Measurements from ENCODE around the gene ZNF609.

ZNF609 gene

DNA sequence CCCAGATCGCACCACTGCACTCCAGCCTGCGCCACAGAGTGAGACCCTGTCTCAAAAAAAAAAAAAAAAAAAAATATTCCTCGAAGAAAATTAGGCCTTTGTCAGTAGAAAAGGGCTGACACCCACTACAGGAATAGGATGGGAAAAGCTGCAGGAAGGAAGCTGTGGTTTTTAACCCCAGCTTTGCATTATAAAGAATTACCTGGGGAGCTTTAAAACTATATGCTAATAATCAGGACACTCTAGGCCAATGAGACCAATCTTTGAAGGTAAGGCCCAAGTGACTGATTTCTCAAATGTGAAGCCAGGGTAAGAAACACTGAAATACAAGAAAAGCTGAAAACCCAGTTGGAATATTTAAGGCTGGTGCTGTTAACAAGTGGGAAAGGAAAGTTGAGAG, 240.7 kb downstream of the ZNF609 start:
- peaks cover 10% of the 10 kb centered on the region for H3K36me3 ChIP-seq
- H3K9me3 ChIP-seq = no peaks in the 10 kb centered on the region
- peak overlapping the region; percentile 86 for H3K27ac ChIP-seq
- peak overlapping the region; percentile 85 to 98 for H3K4me3 ChIP-seq (ENCODE audit: low read depth in 1 of 2, low read length in 1 of 2)
- H3K4me1 ChIP-seq (ENCODE audit: control insufficient read depth in 1 of 2, insufficient read depth in 1 of 2, low read depth in 1 of 2, low read length in 1 of 2) = peaks cover 45 to 58% of the 10 kb centered on the region in 2 experiments
- TF ChIP-seq, protein P1, sequence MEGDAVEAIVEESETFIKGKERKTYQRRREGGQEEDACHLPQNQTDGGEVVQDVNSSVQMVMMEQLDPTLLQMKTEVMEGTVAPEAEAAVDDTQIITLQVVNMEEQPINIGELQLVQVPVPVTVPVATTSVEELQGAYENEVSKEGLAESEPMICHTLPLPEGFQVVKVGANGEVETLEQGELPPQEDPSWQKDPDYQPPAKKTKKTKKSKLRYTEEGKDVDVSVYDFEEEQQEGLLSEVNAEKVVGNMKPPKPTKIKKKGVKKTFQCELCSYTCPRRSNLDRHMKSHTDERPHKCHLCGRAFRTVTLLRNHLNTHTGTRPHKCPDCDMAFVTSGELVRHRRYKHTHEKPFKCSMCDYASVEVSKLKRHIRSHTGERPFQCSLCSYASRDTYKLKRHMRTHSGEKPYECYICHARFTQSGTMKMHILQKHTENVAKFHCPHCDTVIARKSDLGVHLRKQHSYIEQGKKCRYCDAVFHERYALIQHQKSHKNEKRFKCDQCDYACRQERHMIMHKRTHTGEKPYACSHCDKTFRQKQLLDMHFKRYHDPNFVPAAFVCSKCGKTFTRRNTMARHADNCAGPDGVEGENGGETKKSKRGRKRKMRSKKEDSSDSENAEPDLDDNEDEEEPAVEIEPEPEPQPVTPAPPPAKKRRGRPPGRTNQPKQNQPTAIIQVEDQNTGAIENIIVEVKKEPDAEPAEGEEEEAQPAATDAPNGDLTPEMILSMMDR (IDR thresholded peaks at IDR 0.05) = no peak
- no peaks in the 10 kb centered on the region for H3K27me3 ChIP-seq

DNA sequence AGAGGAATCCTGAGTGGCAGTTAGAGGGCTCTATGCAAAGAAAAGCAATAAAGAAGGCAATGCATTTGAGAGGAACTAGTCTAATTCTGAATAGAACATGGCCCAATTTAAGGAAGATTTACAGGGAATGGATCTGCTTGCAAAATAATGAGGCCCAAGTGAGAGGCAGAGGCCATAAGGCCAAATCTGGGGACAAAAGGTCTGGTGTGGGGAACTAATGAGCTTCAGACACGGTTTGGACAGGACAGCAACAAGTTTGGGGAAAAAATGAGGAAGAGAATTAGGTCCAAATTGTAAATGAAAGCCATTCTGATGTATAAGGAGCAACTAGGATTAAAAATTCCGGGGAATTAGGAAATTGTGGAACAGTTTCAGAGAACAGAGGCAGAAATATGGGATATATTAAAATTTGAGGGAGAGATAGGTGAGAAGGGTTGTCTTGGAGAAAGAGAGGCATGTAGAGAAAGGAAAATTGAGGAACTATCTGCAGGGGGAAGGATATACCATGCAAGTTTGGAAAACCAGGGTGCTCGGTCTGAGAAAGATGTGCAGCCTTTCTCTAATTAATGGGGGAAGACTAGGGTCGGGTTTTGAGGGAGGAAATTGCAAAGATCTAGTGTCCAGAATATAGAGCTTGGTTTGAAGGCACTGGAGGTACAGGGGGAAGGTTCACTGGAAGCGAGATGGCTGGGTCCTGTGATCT, 241.3 kb downstream of the ZNF609 start:
- H3K27ac ChIP-seq = peak overlapping the region; percentile 86
- peaks cover 44 to 54% of the 10 kb centered on the region in 2 experiments for H3K4me1 ChIP-seq (ENCODE audit: control insufficient read depth in 1 of 2, insufficient read depth in 1 of 2, low read depth in 1 of 2, low read length in 1 of 2)
- H3K9me3 ChIP-seq = no peaks in the 10 kb centered on the region
- H3K4me3 ChIP-seq (ENCODE audit: low read depth in 1 of 2, low read length in 1 of 2) = peak overlapping the region; percentile 85 to 98
- TF ChIP-seq, protein P1 (IDR thresholded peaks at IDR 0.05) = no peak
- H3K36me3 ChIP-seq = peaks cover 10% of the 10 kb centered on the region
- H3K27me3 ChIP-seq = no peaks in the 10 kb centered on the region

DNA sequence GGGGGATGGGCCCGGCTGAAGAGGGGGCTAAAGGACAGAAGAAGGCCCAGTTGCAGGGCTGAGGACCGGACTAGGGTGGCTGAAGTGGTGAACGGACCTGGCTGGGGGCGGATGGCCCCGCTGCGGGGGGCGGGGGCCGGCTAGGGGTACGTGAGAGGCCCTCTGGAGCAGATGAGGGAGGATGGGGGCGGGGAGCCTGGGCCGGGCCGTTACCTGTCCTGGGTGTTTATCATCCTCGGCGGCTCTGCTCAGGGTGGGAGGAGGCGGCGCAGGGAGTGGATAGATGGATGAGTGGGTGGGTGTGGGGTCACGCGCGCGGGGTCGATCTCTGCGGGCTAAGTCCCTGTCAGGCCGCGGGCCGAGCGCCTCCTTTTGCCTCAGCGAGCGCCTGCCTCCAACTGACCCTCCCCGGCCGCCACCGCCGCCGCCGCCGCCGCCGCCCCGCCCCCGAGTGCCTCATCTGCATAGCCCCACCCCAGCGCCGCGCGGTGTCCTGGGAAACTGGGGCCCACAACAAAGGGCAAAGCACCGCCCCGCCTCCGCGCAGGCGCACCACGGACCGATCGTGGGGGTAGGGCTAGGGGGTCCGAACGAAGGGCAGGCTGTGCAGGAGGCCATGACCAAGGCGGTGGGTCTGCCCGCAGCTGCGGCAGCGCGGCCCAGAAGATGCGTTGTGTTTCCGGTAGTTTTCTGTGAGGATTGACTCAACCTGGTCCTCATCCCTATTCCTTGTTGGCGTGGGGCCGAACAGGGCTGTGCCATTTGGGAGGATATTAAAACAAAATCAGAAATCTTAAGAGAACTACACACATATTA, 242.6 kb downstream of the ZNF609 start:
- TF ChIP-seq, protein P1 (IDR thresholded peaks at IDR 0.05) = peak; percentile 53
- H3K4me3 ChIP-seq (ENCODE audit: low read depth in 1 of 2, low read length in 1 of 2) = peak overlapping the region; percentile 85 to 98
- no peaks in the 10 kb centered on the region for H3K9me3 ChIP-seq
- H3K36me3 ChIP-seq = peaks cover 10% of the 10 kb centered on the region
- peak overlapping the region; percentile 86 for H3K27ac ChIP-seq
- no peaks in the 10 kb centered on the region for H3K27me3 ChIP-seq
- H3K4me1 ChIP-seq (ENCODE audit: control insufficient read depth in 1 of 2, insufficient read depth in 1 of 2, low read depth in 1 of 2, low read length in 1 of 2) = peaks cover 44 to 51% of the 10 kb centered on the region in 2 experiments

- H3K27me3 ChIP-seq = no peaks in the 10 kb centered on the region
- H3K27ac ChIP-seq = peak overlapping the region; percentile 86
- TF ChIP-seq, protein P1 (IDR thresholded peaks at IDR 0.05) = no peak
- H3K4me1 ChIP-seq (ENCODE audit: control insufficient read depth in 1 of 2, insufficient read depth in 1 of 2, low read depth in 1 of 2, low read length in 1 of 2) = peaks cover 44 to 48% of the 10 kb centered on the region in 2 experiments
- H3K4me3 ChIP-seq (ENCODE audit: low read depth in 1 of 2, low read length in 1 of 2) = peak overlapping the region; percentile 85 to 98
- peaks cover 10% of the 10 kb centered on the region for H3K36me3 ChIP-seq
- H3K9me3 ChIP-seq = no peaks in the 10 kb centered on the region
Observed at GRCh38 chr15:64703632-64703959, 243.2 kb downstream of the ZNF609 start.

DNA sequence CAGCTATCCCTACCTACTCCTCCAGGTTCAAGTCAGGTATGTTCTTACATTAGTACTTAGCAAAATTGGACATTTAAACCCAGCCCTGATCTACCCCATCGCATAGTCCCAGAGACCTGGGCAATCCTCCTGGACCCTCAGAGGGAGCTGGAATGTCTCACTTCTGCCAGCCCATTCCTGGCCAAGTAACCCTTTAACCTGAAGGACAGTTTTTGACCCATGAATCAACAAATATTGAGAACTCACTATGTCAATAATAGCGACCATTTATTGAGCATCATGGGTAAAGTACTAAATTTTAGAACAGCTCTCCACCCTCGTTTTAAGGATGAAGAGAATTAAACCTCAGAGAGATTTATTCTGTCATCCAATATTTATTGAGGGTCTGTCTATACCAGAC, 244.6 kb downstream of the ZNF609 start:
- peaks cover 8% of the 10 kb centered on the region for H3K36me3 ChIP-seq
- H3K4me1 ChIP-seq (ENCODE audit: control insufficient read depth in 1 of 2, insufficient read depth in 1 of 2, low read depth in 1 of 2, low read length in 1 of 2) = peaks cover 30 to 34% of the 10 kb centered on the region in 2 experiments
- H3K4me3 ChIP-seq (ENCODE audit: low read depth in 1 of 2, low read length in 1 of 2) = no peak overlapping the region
- no peaks in the 10 kb centered on the region for H3K27me3 ChIP-seq
- TF ChIP-seq, protein P1 (IDR thresholded peaks at IDR 0.05) = no peak
- no peaks in the 10 kb centered on the region for H3K9me3 ChIP-seq
- H3K27ac ChIP-seq = no peak overlapping the region
